Memory B cell (primary cell): ENCODE data around the gene SLC4A3.
"Not testable (repeated sequence)": the region's sequence is repeated elsewhere in the genome, so short reads cannot be mapped to it uniquely, and the experiment has no call there.

ENCODE experiments used
- ATAC-seq: fragments of 150-1000 bp; cut with Tn5 transposase; 2 replicates; pipeline ENCODE4 v1.10.0; 2021; ENCODE audit warnings: low read depth, mild to moderate bottlenecking, moderate library complexity
- DNase-seq, 2 donors: peaks; one replicate each; pipeline ENCODE4 v3.0.0; 2022; ENCODE audit warnings: low spot score in 2 of 2
- H3K27ac Mint-ChIP-seq: one replicate; pipeline ENCODE4 v1.8.0; 2022; ENCODE audit warnings: mild to moderate bottlenecking, moderate library complexity, mixed read lengths
- H3K27me3 Mint-ChIP-seq: one replicate; pipeline ENCODE4 v1.8.0; 2022; ENCODE audit warnings: mixed read lengths
- H3K36me3 Mint-ChIP-seq: one replicate; pipeline ENCODE4 v1.8.0; 2022; ENCODE audit warnings: mild to moderate bottlenecking, mixed read lengths
- H3K4me1 Mint-ChIP-seq: one replicate; pipeline ENCODE4 v1.8.0; 2022; ENCODE audit warnings: mixed read lengths
- H3K4me3 Mint-ChIP-seq: one replicate; pipeline ENCODE4 v1.8.0; 2022; ENCODE audit warnings: mild to moderate bottlenecking, moderate library complexity, mixed read lengths
- H3K9me3 Mint-ChIP-seq: one replicate; pipeline ENCODE4 v1.8.0; 2022; ENCODE audit warnings: mixed read lengths

SLC4A3 gene

GRCh38 chr2:219681694-219682300 is 54.4 kb downstream of the SLC4A3 start:
- Mint-ChIP-seq H3K4me3 (no peak overlapping the region), H3K36me3 (peaks cover 2% of the 10 kb centered on the region), H3K9me3 (peaks cover 4% of the 10 kb centered on the region), H3K27me3 (peaks cover 8% of the 10 kb centered on the region), H3K4me1 (peaks cover 14% of the 10 kb centered on the region), H3K27ac (no peak overlapping the region)
- ATAC-seq, result no peak
- DNase-seq, result no peak

- peaks cover 14% of the 10 kb centered on the region for H3K4me1 Mint-ChIP-seq
- not testable (repeated sequence) for H3K36me3 Mint-ChIP-seq, H3K4me3 Mint-ChIP-seq, DNase-seq, ATAC-seq, H3K27ac Mint-ChIP-seq, H3K9me3 Mint-ChIP-seq, H3K27me3 Mint-ChIP-seq
Observed at GRCh38 chr2:219683474-219683873, 56.0 kb downstream of the SLC4A3 start.

DNA sequence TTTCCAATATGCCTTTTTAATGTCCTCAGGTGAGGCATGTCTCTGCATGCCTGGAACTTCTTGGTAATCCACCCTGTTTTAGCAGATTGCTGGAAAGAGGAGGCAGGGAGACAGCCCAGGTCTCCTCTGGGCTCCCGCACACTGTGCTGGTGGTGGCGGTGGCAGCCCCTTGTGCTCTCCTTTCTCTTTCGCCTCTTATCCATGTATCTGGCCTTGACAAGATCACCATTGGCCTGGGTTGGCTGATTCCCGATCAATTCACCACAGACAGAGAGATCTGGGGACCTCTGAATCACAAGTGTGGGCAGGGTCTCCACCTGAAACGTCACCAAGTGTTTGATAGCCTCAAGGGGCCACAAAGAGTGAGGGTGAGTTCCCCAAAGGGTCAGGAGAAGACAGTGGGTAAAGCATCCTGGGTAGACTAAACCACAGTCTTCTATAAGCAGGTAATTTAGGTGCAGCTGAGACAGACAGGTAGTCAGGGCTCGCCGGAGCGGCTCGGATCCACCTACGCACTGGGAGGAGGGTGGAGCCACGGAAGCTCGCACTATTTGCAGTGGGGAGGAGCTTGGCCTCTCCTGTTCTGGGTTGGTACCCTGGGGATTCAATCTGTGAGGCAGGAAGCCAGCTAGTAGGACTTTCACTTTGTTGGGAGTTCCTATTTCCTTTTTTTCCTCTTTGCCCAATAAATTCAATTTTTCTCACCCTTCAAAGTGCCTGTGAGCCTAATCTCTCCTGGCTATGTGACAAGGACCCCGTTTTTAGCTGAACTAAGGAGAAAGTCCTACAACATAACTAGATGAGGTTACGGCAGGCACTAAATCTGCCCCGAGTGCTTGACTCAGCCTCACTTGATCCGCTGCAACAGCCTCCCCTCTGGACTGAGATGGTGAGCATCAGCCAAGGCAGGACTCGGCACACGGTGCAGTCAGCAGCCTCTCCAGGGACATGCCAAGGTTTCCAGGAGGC is 57.6 kb downstream of the SLC4A3 start:
- no peak overlapping the region for H3K27ac Mint-ChIP-seq

DNA sequence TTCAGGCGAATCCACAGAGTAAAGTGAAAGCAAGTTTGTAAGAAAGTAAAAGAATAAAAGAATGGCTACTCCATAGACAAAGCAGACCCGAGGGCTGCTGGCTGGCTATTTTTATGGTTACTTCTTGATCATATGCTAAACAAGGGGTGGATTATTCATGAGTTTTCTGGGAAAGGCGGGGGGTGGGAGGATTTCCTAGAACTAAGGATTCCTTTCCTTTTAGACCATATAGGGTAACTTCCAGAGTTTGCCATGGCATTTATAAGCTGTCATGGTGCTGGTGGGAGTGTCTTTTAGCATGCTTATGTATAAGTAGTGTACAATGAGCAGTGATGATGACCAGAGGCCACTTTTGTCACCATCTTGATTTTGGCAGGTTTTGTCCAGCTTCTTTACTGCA is 59.8 kb downstream of the SLC4A3 start:
- Mint-ChIP-seq H3K27ac (no peak overlapping the region), H3K27me3 (peaks cover 10% of the 10 kb centered on the region), H3K9me3 (peaks cover 4% of the 10 kb centered on the region), H3K4me3 (no peak overlapping the region), H3K36me3 (peaks cover 2% of the 10 kb centered on the region), H3K4me1 (peaks cover 14% of the 10 kb centered on the region)
- ATAC-seq (no peak), DNase-seq (no peak)

More for the DNA sequence above, 57.6 kb downstream of the SLC4A3 start:
- Mint-ChIP-seq H3K27me3 (peaks cover 8% of the 10 kb centered on the region), H3K4me3 (peak overlapping the region; percentile 83), H3K9me3 (peaks cover 4% of the 10 kb centered on the region), H3K36me3 (peaks cover 2% of the 10 kb centered on the region), H3K4me1 (peaks cover 14% of the 10 kb centered on the region)
- DNase-seq, result peak; percentile 22 to 25
- ATAC-seq, result peak; percentile 95

- Mint-ChIP-seq H3K27me3 (peaks cover 13% of the 10 kb centered on the region), H3K9me3 (peaks cover 2% of the 10 kb centered on the region), H3K4me3 (no peak overlapping the region), H3K36me3 (peaks cover 2% of the 10 kb centered on the region), H3K4me1 (peaks cover 14% of the 10 kb centered on the region), H3K27ac (no peak overlapping the region)
- DNase-seq (no peak), ATAC-seq (no peak)
Observed at GRCh38 chr2:219687882-219688559, 60.6 kb downstream of the SLC4A3 start.

- Mint-ChIP-seq H3K4me3 (no peak overlapping the region), H3K36me3 (no peaks in the 10 kb centered on the region), H3K4me1 (peaks cover 14% of the 10 kb centered on the region), H3K27me3 (peaks cover 15% of the 10 kb centered on the region), H3K27ac (no peak overlapping the region), H3K9me3 (no peaks in the 10 kb centered on the region)
- DNase-seq, result no peak
- ATAC-seq, result no peak
Observed at GRCh38 chr2:219688560-219689445, 61.4 kb downstream of the SLC4A3 start.

DNA sequence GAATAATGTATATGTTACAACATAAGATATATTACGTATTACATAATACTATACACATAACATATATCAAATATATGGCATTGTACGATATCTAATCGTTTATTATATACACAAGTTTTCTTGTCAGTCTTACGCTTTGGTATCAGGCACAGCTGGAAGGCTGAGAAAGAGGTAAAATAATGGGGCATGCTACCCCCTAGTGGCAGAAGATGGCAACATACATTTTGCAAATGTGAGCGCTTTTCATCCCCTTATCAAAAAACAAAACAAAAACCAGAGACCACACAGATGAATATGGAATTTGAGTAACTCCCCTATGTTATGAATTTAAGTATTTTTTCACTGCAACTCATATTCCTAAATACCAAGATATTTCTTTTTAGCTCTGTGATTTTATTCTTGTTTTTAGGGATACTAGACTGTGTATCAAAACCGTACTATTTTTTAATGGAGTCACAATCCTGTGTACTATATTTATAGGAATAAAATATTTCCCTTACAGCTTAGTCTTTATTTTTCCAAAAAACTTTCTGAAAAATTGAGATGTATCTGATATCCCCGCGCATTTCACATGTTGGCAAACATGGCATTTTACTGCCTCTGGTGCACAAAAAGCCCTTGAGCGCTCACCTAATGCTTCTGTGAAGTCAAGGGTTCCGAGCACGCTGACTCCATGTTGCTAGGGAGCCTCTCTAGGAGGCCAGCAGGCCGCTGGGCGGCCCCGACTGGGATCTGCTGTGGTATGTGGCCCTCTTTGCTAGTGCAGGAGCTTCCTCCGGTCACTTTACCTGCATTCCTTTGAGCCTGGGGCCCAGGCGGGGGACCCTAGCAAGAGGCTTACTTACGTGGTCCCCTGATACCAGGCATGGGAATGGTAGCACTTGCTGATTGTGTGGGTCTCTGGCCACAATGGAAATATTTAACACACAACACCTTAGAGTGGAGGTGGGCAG is 62.5 kb downstream of the SLC4A3 start:
- Mint-ChIP-seq H3K36me3 (no peaks in the 10 kb centered on the region), H3K4me3 (no peak overlapping the region), H3K27me3 (peaks cover 16% of the 10 kb centered on the region), H3K4me1 (peaks cover 11% of the 10 kb centered on the region), H3K27ac (no peak overlapping the region), H3K9me3 (no peaks in the 10 kb centered on the region)
- ATAC-seq (peak; percentile 36), DNase-seq (peak; percentile 21 to 48)

DNA sequence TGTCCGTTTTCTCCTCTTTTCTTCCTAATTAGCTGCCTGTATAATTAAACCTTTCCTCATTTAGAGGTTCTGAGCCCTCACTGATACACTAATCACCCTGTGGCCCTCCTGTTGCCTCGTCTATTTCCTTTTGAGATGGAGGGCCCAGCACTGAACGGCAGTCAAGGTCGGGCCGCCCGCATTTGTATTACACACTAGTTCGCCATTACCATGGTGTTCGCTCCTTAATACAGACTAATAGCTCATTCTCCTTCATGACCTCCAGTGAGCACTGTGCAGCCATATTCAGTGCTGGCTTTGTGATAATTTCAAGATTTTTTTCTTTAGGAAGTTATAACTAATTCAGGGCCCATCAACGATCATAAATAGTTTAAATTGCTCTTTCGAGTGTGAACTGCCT is 64.1 kb downstream of the SLC4A3 start:
- H3K9me3 Mint-ChIP-seq, result no peaks in the 10 kb centered on the region
- peaks cover 18% of the 10 kb centered on the region for H3K27me3 Mint-ChIP-seq
- no peaks in the 10 kb centered on the region for H3K36me3 Mint-ChIP-seq
- H3K27ac Mint-ChIP-seq, result no peak overlapping the region
- DNase-seq (no peak), ATAC-seq (no peak)
- H3K4me3 Mint-ChIP-seq, result no peak overlapping the region
- H3K4me1 Mint-ChIP-seq, result no peaks in the 10 kb centered on the region
